DMS53 treated with DMSO at 0.1 percent for 48 hours (cell line): Measurements from ENCODE around the gene SSTR3.
A peak's percentile ranks its signal among the peaks of the same experiment; 100 is the strongest.
"Not testable (repeated sequence)": the region's sequence is repeated elsewhere in the genome, so short reads cannot be mapped to it uniquely, and the experiment has no call there.

ENCODE experiments used
- DNase-seq: peaks from one replicate; lab custom pipeline; 2025; ENCODE audit not compliant: unreplicated experiment; lab: John Stamatoyannopoulos, UW

SSTR3 gene

DNA sequence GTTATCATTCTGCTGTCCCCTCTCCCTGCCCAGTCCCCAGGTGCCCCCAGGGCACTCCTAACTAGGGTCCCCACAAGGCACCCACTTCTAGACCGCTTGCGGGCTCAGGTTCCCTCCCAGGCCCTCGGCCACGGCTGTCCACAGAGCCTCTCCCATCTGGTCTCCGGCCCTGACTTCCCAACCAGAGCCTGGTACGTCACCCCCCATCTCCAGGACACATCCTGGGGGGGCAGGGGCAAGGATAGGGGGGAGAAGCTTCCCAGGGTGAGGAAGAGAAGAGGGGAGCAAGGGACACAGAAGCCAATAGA is 457 bp downstream of the SSTR3 start:
- DNase-seq: no peak

GRCh38 chr22:37211075-37211865 is 1.0 kb downstream of the SSTR3 start:
- no peak for DNase-seq

DNA sequence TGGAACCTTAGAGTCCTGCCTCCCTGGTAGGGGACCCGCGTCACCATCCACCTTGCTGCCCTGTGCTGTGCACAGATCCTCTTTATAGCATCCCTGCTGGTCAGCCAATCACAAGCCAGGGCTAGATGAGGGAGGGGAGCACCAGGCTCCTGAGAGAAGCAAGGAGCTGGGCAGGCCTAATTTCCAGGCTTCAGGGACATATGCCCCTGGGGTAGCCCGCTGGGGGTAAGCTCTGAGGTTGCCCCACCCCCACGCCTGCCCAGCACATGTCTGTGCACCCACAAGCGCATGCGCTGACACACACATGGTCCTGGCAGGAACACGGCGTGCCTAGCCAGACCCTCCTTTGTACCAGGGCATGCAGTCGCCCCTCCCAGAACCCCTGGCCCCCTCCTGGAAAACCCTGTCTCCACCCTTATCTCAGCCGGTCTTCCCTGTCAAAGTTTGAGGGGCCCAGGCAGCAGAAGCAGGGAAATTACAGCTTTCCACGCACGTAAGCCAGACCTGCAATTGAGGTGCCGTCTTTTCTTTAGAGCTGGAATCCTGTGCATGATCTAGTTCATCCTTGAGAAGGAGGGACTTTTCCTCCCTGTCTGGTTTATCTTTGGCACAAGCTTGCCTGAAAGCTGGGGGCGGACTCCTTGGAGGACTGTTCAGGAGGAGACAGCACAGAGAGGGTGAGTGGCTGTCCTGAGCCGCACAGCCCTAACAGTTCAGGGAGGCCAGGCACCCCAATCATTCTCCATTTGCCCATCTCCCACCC is 2.1 kb downstream of the SSTR3 start:
- DNase-seq: no peak

GRCh38 chr22:37209140-37209845 is 3.0 kb downstream of the SSTR3 start:
- no peak for DNase-seq

- DNase-seq: no peak
These were observed 3.7 kb downstream of the SSTR3 start for GRCh38 chr22:37208401-37209139.

DNA sequence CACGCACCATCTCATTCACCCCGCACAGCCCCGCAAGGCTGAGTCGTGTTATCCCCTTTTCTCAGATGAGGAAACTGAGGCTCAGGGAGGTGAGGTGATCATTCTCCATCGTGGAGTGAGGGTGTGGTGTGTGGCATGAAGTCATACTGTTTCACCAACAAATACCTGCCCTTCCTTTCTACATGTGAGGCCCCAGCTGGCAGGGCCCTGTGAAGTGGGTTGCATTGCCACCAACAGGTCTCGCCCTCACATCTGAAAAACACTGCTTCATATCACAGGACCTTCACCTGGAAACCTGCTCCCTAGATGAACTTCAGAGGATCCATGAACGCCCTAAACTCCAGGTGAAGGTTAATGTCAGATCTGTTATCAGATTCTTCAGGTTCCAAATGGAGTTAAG is 4.3 kb downstream of the SSTR3 start:
- no peak for DNase-seq

- no peak for DNase-seq
These were observed 5.1 kb downstream of the SSTR3 start for GRCh38 chr22:37206841-37207821.

- DNase-seq: no peak
These were observed 6.0 kb downstream of the SSTR3 start for GRCh38 chr22:37206118-37206840.

DNA sequence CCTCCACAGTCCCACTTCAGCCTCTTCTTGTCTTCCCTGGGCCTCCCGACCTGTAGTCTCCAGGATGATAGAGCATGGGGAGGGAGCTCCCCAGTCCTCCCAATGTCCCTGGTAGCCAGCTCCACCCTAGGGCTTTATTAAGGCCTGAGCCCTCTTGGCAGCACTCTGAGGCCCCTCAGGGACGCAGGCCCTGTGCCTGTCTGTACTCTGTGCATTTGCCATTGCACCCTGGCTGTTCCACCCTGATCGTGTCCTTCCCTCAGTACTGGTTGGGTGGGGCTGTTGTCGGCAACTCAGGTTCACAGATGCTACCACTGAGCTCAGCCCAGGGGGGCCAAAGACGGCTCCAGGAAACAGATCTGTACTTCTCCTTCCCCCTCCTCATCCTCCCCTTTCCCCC is 7.2 kb downstream of the SSTR3 start:
- DNase-seq: no peak

DNA sequence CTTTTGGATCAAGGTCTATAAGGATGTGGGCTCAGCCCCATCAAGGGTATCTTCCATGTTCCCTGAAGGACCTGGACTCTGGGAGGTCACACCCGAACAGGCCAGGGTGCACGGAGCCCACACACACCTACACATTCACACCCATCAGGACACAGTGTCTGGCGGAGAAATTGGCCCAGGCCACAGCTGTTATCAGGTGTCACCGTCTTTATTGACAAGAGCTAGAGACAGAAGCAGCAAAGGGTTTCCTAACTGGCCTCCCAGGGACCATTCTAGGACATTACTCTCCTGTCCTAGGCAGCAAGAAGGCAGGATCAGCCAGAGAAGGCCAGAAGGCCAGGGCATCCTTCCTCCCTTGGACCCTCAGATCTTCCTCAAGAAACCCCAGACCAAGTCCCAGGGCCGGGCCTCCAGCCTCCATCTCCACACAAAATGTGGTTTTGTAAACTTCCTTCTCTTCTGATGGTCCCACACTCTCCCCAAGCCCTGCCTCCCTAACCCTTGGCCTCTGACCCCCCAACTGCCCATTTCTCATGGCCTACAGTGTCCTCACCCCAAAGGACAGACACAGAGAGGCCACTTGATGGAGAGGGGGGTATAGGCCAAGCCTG is 8.1 kb downstream of the SSTR3 start:
- no peak for DNase-seq

DNA sequence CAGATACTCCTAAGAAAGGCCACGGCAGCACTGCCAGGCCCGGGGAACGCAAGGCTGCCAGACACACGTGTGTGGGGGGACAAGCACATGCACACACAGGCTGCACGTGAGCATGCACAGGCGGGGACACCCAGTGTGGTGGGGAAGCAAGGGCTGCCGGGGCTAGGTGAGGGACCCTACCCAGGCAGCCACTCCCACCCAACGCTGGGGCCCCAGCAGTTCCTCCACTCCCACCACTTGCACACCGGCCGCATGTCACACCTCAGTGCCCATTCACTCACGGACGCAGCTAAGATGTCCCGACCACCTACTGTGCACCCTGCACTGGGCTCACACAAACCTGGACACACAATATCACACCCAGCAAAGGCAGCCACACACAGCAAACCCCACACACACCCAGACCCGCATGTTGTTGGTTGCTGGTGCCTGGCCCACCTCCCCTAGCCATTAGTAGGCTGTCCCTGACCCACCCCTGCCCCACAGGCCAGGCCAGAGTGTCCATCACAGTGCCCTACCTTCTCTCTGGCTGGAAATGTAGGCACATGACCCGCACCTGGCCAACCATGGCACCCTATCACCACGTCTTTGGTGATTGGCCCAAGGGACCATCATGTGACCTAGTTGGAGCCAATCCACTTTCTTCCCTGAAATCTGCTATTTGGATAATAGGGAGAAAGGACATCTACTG is 8.8 kb downstream of the SSTR3 start:
- DNase-seq: no peak

DNA sequence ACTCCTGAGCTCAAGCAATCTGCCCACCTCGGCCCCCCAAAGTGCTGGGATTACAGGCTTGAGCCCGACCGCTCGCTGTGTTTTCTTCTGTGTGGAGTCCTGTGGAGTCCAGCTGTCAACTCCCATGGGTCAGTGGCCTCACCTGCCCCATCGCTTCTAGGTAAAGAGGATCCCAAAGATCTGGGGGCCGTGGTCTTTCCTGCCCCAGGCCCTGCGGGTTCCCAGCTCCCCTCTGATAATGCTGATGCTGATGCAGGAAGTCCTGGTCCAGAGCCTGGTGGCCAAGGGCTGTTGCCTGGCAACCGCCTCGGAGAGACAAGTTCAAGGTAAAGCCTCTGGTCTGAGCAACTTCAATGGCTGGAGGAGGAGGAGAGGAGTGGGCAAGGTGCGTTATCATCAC is 9.6 kb downstream of the SSTR3 start:
- DNase-seq: no peak

- DNase-seq: no peak
These were observed 10.2 kb downstream of the SSTR3 start for GRCh38 chr22:37202001-37202555.

- DNase-seq: not testable (repeated sequence)
These were observed 10.8 kb downstream of the SSTR3 start for GRCh38 chr22:37201443-37201820.

GRCh38 chr22:37199760-37200108 is 12.5 kb downstream of the SSTR3 start:
- peak; percentile 15 for DNase-seq

- DNase-seq: peak; percentile 33
These were observed 13.0 kb downstream of the SSTR3 start for GRCh38 chr22:37199103-37199759.

DNA sequence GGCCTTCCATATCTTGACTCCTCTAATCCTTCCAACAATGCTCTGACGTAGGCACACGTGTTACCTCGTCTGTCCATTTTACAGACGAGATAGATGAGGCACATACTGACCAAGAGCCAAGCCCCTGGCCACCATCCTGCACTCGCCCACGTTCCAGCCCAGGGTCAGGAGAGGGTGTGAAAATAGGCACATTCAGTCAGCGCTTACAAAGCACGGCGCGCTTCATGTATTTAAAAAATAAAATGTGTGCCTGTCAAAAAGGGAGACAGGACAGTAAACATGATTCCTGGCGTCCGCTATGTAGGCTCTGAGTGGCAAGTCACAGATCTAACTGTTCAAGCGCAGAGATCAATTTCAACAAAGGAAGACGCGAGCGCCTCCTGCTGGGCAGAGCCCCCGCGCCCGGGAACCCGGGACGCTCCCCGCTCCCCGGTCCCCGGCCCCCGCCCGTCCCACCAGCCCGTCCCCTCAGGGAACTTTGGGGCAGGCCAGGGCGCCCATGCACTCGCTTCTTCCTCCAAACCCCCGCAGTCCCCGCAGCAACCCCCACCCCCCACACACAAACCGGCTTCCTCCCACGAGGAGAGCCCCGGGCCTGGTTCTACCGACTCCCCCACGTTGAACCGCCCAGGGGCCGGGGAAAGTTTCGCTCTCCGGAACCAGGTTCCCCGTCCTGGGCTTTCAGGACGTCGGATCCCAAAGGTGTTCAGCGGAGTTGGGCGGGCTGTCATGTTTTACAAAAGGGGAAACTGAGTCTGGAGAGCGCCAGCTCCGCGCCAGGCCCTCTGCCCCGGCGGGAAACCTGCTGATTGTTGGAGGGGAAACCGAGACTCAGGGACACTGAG is 13.8 kb downstream of the SSTR3 start:
- DNase-seq: no peak
